IPS DF 6.9 (cell line): ENCODE data around the gene C5orf63.

ENCODE experiments used
- DNase-seq: peaks from one replicate; pipeline ENCODE4 v3.0.0-alpha.2; 2013; ENCODE audit warnings: low read depth, low spot score
- H3K27ac ChIP-seq: one replicate; pipeline ENCODE4 v1.5.1; 2013; ENCODE audit warnings: low read length, control low read depth
- H3K27me3 ChIP-seq: 2 replicates; pipeline ENCODE4 v1.6.1; 2013; ENCODE audit warnings: mild to moderate bottlenecking, low read length; ENCODE audit not compliant: control insufficient read depth, insufficient read depth
- H3K36me3 ChIP-seq: 2 replicates; pipeline ENCODE4 v1.6.1; 2013; ENCODE audit warnings: low read length; ENCODE audit not compliant: control insufficient read depth, insufficient read depth
- H3K4me1 ChIP-seq: 2 replicates; pipeline ENCODE4 v1.6.1; 2013; ENCODE audit warnings: low read length; ENCODE audit not compliant: control insufficient read depth, insufficient read depth
- H3K4me3 ChIP-seq: 2 replicates; pipeline ENCODE4 v1.5.1; 2013; ENCODE audit warnings: mild to moderate bottlenecking, low read length
- H3K9me3 ChIP-seq: 2 replicates; pipeline ENCODE4 v1.6.1; 2013; ENCODE audit warnings: low read length, inconsistent platforms; ENCODE audit not compliant: control insufficient read depth, insufficient read depth
- WGBS: extraction: QIAGEN DNeasy Blood & Tissue Kit; methylation state at CpG from one replicate; pipeline ENCODE4 v1.1.7; 2013; ENCODE audit warnings: mixed read lengths, missing lambda C conversion rate; ENCODE audit not compliant: insufficient read length, insufficient coverage; 5-methylcytosine and 5-hydroxymethylcytosine counted together

The C5orf63 gene

DNA sequence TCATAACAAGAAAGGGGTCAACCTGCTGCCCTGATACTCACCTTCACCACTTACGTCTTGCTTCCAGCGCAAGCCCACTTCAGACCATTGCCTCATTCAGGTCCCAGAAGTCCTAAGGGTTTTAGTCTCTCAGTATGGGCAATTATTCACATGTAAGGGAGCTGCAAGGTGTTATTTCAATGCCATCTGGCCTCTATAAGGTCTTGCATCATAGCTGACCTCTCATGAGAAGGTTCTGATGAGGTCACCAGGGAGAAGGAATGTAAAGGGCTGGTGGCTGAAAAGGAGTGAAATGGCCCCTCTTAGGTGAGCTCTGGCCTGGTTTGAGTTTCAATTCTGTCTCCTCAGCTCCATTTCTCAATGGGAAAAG is 41.5 kb downstream of the C5orf63 start:
- no peak overlapping the region for H3K4me3 ChIP-seq
- DNase-seq, result no peak
- no peaks in the 10 kb centered on the region for H3K36me3 ChIP-seq
- WGBS, result no CpG with 5 or more reads among the region's 2 CpGs
- H3K27me3 ChIP-seq, result peaks cover 4% of the 10 kb centered on the region; the same call in 1 of the 2 replicates
- no peak overlapping the region for H3K27ac ChIP-seq
- H3K4me1 ChIP-seq, result peaks cover 5% of the 10 kb centered on the region; the same call in 1 of the 2 replicates
- H3K9me3 ChIP-seq, result no peaks in the 10 kb centered on the region

DNA sequence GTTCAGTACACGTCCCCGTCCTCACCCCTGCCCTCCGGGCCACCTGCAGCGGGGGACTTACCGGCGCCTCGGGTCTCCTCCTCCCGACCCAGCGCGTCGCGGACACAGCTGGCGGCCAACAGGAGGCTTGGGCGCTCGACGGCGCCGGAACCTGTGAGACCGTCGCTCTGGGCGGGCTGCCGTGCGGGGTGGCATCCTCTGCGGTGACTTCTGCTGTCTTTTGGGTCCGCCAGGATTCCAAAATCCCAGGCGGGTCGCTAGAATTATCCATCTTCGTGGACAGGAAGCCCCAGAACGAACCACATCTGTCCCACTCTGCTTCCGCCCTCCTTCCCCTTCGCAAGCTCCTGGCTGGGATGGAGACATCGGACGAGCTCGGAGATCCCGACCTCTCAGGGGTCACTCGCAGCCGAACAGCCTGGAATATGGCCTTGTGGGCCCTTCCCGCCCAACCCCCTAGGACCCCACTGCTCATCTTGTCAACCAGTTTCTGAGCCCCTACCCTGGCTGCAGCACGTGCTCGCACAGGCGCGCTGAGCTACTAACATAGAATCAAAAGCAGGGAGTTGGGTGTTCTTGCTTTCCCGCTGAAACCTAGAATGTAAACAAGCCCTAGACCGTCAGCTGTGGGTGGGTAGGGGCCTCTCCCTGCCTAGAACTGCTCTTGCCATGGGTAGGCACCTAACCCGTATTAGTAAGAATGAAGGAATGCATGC is 42.0 kb downstream of the C5orf63 start:
- WGBS, result no CpG with 5 or more reads among the region's 45 CpGs
- DNase-seq, result no peak
- Histone ChIP-seq H3K9me3 (no peaks in the 10 kb centered on the region), H3K27ac (no peak overlapping the region), H3K4me1 (peaks cover 5% of the 10 kb centered on the region; the same call in 1 of the 2 replicates), H3K36me3 (no peaks in the 10 kb centered on the region), H3K4me3 (peak overlapping the region; percentile 88; the same call in 1 of the 2 replicates), H3K27me3 (peaks cover 4% of the 10 kb centered on the region; the same call in 1 of the 2 replicates)

DNA sequence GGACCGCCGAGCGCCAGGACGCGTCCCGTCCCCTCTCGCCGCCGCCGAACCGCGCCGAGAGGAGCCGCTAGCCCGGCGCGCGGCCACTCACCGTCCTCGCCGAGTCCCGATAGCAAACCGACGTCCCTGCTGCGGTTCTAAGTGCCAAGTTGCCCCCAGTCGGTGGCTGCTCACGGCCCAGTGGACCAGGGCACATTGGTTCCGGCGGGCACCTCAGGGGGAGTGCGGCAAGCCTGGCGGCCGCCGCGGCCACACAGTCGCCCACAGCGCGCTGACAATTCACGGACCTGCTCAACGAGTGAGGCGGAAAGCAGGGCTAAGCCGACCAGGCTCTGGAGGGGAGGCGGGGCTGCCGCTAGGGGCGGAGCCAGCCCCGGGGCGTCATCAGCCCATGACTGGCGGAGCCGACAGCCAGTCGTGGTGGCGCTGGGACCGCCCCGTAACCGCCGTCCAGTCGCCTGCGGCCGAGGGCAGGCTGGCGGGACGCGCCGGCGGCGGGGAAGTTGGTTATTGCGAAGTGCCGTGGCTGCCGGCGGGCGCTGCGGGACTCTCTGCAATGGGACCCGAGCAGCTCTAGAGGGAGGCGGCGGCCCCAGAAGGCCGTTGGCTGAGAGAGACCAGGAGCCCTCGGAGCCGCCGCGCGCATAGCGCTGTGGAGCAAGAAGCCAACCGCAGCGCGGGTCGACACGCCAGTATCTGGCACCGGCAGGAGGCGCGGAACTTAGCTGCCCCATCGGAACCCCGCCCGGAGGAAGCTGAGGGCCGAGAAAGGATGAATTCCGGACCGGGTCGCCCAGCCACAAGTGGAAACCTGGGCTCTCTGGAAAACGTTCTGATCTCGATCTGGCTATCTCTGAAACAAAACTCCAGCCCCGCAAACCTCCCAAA is 42.8 kb downstream of the C5orf63 start, which contains the start of gene MARCHF3:
TSS of gene MARCHF3 (minus strand) at position 300 of the 888 bp plus-strand sequence. CDS start 112,387 bp downstream, outside the sequence.
- Histone ChIP-seq H3K4me1 (peaks cover 5% of the 10 kb centered on the region; the same call in 1 of the 2 replicates), H3K36me3 (no peaks in the 10 kb centered on the region), H3K27me3 (peaks cover 4% of the 10 kb centered on the region; the same call in 1 of the 2 replicates), H3K27ac (no peak within 1 kb of the TSS), H3K4me3 (peak within 1 kb of the TSS; percentile 88), H3K9me3 (no peaks in the 10 kb centered on the region)
- DNase-seq, result peak; percentile 85
- no CpG with 5 or more reads among the region's 97 CpGs for WGBS

DNA sequence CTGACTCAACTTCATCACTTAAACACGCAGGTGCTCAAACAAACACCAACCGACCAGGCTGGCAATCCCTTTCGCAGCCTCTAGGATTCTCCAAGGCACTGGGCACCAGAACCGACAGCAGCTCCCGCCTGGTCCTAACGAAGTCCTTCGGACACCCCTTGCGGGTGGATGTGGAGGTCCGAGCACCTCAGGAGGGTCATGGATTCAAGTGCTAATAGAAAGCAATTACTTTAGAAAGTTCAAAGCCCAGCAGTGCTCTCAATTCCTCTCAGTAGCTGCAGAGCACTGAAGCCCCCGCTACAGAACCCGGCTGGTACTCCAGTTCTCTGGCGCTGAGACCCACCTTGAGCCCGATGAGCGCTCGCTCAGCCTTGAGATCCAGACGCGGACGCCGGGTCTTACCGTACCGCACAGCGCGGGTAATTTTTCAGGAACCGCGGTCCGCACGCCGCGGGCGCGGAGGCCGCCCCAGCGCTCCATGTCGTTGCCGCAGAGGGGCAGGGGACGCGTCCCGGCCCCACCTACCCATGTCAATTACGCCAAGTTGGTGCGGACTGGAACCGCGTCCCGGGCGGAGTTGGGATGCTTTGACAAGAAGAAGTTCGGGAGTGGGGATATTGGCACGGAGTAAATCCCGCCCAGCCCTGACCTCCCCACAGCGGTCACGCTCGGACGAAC is 43.6 kb downstream of the C5orf63 start:
- Histone ChIP-seq H3K27me3 (peaks cover 4% of the 10 kb centered on the region; the same call in 1 of the 2 replicates), H3K36me3 (no peaks in the 10 kb centered on the region), H3K27ac (no peak overlapping the region), H3K4me3 (peak overlapping the region; percentile 88), H3K4me1 (peaks cover 5% of the 10 kb centered on the region; the same call in 1 of the 2 replicates), H3K9me3 (no peaks in the 10 kb centered on the region)
- WGBS, result no CpG with 5 or more reads among the region's 51 CpGs
- no peak for DNase-seq

DNA sequence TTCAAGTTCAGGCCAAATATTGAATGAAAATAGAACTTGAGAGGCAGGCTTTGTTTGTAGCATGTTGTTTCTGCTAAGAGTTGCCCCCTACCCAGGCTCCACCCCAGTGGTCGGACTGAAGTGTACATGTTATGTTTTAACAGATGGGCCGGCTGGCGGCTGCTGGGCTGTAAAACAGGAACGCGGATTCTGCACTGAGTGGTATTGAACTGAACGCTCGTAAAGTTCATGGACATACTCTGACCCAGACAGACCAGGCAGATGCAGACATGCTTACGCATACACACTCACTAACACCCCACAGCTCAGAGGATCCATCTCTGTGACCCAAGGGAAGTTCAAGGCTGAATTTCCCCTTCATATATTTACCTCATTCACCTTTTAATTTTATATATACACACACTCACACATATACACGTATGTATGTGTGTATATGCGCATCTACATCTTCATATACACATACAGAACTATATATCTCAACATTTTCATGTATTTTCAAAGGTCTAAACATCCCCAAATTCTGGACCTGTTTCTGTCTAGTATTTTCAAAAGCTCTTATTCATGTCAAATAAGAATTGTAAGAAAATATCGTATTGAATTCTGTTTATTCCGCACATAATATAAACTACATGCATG is 44.4 kb downstream of the C5orf63 start:
- Histone ChIP-seq H3K4me3 (no peak overlapping the region; the same call in 1 of the 2 replicates), H3K36me3 (no peaks in the 10 kb centered on the region), H3K9me3 (no peaks in the 10 kb centered on the region), H3K27me3 (peaks cover 4% of the 10 kb centered on the region; the same call in 1 of the 2 replicates), H3K4me1 (peaks cover 5% of the 10 kb centered on the region; the same call in 1 of the 2 replicates), H3K27ac (no peak overlapping the region)
- DNase-seq, result no peak
- WGBS, result 100% methylated on average over 2 of the region's 12 CpGs

DNA sequence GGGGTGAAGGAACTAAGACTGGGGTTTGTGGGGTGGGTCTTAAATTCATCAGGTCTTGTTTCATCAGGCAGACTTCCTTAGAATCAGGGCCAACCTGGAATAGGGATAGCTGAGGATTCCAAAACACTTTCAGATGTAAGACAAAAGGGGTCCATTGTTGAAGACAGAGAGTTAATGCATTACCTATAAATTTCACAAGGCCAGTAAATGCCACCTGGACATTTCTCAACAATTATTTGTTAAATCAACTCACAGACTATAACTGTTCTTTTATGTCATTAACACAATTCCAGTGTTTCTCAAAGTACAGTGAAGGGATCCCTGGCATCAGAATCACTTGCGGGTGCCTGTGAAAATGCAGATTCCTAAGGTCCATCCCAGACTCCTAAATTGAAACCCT is 45.8 kb downstream of the C5orf63 start:
- H3K27ac ChIP-seq, result no peak overlapping the region
- no CpG with 5 or more reads among the region's 1 CpG for WGBS
- peaks cover 4% of the 10 kb centered on the region; the same call in 1 of the 2 replicates for H3K27me3 ChIP-seq
- no peak overlapping the region for H3K4me3 ChIP-seq
- no peaks in the 10 kb centered on the region for H3K36me3 ChIP-seq
- H3K9me3 ChIP-seq, result no peaks in the 10 kb centered on the region
- H3K4me1 ChIP-seq, result peaks cover 5% of the 10 kb centered on the region; the same call in 1 of the 2 replicates
- DNase-seq, result no peak

DNA sequence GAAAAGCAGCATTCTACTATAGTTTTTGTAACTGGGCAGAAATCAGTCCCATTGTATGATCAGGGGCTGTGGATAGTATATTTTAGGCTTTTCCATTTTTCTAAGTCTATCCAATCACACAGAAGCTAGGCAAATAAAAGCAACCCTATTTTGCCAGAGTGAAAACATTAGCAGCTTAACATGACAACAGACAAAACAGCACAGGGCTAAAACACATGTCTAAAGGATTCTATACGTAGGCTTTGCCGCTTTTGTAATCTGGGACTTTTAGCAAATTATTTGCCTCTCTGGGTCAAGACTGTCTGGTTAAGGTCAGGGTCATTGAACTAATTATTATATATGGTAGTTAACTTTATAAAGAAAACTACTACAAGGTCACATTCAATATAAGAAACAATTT is 47.1 kb downstream of the C5orf63 start:
- H3K4me1 ChIP-seq, result 0 out of 2 replicates have a peak, but pooled peaks cover 2% of the 10 kb centered on the region
- H3K4me3 ChIP-seq, result no peak overlapping the region
- no peak for DNase-seq
- H3K27me3 ChIP-seq, result no peaks in the 10 kb centered on the region
- no peaks in the 10 kb centered on the region for H3K9me3 ChIP-seq
- no peak overlapping the region for H3K27ac ChIP-seq
- WGBS, result no CpG with 5 or more reads among the region's 2 CpGs
- H3K36me3 ChIP-seq, result no peaks in the 10 kb centered on the region

DNA sequence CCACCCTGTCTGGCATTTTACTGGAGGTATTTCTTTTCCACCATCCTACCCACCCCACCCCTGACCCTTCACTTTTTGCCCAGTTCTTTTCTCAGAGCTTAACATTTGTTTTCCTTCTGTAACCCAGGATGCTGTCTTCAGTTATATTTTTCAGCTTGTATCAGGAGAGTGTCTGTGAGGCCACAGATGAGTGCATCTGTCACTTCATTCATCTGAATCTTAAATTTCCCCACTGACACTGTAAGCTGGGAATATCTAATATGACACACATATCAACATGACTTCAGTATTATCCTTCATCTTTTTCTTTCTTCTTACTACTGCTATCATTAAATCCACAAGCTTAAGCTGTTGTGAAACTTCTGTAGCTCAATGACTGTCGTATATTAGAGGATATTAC is 47.8 kb downstream of the C5orf63 start:
- Histone ChIP-seq H3K9me3 (no peaks in the 10 kb centered on the region), H3K36me3 (no peaks in the 10 kb centered on the region), H3K27ac (no peak overlapping the region), H3K27me3 (no peaks in the 10 kb centered on the region), H3K4me1 (0 out of 2 replicates have a peak, but pooled peaks cover 2% of the 10 kb centered on the region), H3K4me3 (no peak overlapping the region)
- DNase-seq, result no peak
- WGBS, result no CpG with 5 or more reads among the region's 1 CpG

DNA sequence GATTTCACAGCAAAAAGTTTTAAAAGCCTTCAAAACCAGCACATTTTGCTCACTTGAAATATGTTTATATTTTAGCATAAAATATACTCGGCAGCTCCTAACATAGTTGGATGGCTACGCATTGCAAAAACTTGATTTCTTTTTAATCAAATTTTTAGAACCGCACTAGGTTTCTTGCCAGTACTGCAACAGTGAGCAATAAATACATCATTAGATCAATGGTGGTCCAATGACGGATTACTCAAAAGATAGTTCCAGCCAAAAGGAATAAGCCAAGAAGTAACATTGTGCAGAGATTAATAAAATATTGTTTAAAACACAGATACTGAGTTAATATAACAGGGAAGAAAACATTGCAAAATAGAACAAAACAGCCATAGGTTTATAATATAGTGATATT is 48.5 kb downstream of the C5orf63 start:
- Histone ChIP-seq H3K36me3 (no peaks in the 10 kb centered on the region), H3K4me1 (0 out of 2 replicates have a peak, but pooled peaks cover 2% of the 10 kb centered on the region), H3K4me3 (no peak overlapping the region), H3K9me3 (no peaks in the 10 kb centered on the region), H3K27me3 (no peaks in the 10 kb centered on the region), H3K27ac (no peak overlapping the region)
- no CpG with 5 or more reads among the region's 4 CpGs for WGBS
- DNase-seq, result no peak
